Superior temporal gyrus (tissue), 1 donor: ENCODE results near the gene COL18A1.

Source experiments
- DNase-seq: peaks from one replicate; pipeline ENCODE4 v3.0.0-alpha.2; 2016; ENCODE audit errors: extremely low spot score

The COL18A1 gene

GRCh38 chr21:45401916-45402900, 2.8 kb upstream of the COL18A1 start:
- no peak for DNase-seq

- no peak for DNase-seq
Measured at GRCh38 chr21:45403133-45403824, 1.7 kb upstream of the COL18A1 start.

- no peak for DNase-seq
Measured at GRCh38 chr21:45403825-45404729, 888 bp upstream of the COL18A1 start.

- no peak for DNase-seq
Measured at GRCh38 chr21:45405271-45405818, 380 bp downstream of the COL18A1 start.

- DNase-seq = no peak
Measured at GRCh38 chr21:45405819-45406762, 1.1 kb downstream of the COL18A1 start.

- no peak for DNase-seq
Measured at GRCh38 chr21:45406801-45407628, 2.0 kb downstream of the COL18A1 start.

- DNase-seq = no peak
Measured at GRCh38 chr21:45407629-45408247, 2.8 kb downstream of the COL18A1 start.

- DNase-seq = no peak
Measured at GRCh38 chr21:45408271-45408791, 3.4 kb downstream of the COL18A1 start.

- no peak for DNase-seq
Measured at GRCh38 chr21:45408801-45409261, 3.9 kb downstream of the COL18A1 start.

GRCh38 chr21:45409466-45410150, 4.6 kb downstream of the COL18A1 start:
- peak; percentile 45 for DNase-seq

GRCh38 chr21:45410151-45410864, 5.3 kb downstream of the COL18A1 start:
- DNase-seq = no peak

GRCh38 chr21:45410865-45411809, 6.2 kb downstream of the COL18A1 start:
- no peak for DNase-seq

- DNase-seq = no peak
Measured at GRCh38 chr21:45411810-45412206, 6.8 kb downstream of the COL18A1 start.

GRCh38 chr21:45412491-45412890, 7.5 kb downstream of the COL18A1 start:
- no peak for DNase-seq

- no peak for DNase-seq
Measured at GRCh38 chr21:45412909-45413611, 8.1 kb downstream of the COL18A1 start.

- DNase-seq = no peak
Measured at GRCh38 chr21:45413922-45414321, 9.0 kb downstream of the COL18A1 start.
